Retinal pigment epithelial cell (primary cell): ENCODE measurements around the gene ZNF587B.
"Not testable (repeated sequence)": the region's sequence is repeated elsewhere in the genome, so short reads cannot be mapped to it uniquely, and the experiment has no call there.

Experiments used
- DNase-seq: peaks from one replicate; pipeline ENCODE4 v3.0.0-alpha.2; 2010; ENCODE audit warnings: low read depth
- H3K4me3 ChIP-seq: 2 replicates; pipeline ENCODE4 v1.5.1; 2011; ENCODE audit warnings: mild to moderate bottlenecking, low read length, control low read depth, moderate library complexity
- TF ChIP-seq, protein P1 (sequence below): conservative IDR thresholded peaks from 2 replicates; pipeline ENCODE4 v1.5.1; 2011; ENCODE audit warnings: low read depth, low read length, control low read depth, inconsistent platforms

Gene ZNF587B

DNA sequence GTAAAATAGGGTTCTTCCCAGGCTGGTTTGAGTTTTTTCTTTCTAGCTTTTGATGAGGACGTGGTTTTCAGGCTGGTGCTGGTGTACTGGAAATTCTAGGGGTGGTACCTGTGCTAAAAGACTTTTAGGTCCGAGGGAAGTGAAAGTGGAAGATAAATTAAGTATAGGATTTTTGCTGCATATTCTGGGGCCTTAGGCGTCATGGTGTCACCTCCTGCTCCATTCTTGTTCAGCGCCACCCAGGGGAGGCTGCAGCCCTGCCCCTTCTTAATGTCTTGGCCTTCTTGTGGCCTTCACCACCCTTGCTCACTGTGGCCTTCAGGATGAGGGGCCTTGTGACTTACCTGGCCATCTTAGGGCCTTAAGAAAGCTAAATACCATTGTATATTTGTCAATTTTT is 27.8 kb upstream of the ZNF587B start:
- no peak overlapping the region for H3K4me3 ChIP-seq
- TF ChIP-seq, protein P1, sequence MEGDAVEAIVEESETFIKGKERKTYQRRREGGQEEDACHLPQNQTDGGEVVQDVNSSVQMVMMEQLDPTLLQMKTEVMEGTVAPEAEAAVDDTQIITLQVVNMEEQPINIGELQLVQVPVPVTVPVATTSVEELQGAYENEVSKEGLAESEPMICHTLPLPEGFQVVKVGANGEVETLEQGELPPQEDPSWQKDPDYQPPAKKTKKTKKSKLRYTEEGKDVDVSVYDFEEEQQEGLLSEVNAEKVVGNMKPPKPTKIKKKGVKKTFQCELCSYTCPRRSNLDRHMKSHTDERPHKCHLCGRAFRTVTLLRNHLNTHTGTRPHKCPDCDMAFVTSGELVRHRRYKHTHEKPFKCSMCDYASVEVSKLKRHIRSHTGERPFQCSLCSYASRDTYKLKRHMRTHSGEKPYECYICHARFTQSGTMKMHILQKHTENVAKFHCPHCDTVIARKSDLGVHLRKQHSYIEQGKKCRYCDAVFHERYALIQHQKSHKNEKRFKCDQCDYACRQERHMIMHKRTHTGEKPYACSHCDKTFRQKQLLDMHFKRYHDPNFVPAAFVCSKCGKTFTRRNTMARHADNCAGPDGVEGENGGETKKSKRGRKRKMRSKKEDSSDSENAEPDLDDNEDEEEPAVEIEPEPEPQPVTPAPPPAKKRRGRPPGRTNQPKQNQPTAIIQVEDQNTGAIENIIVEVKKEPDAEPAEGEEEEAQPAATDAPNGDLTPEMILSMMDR = no peak
- DNase-seq = no peak

- H3K4me3 ChIP-seq = peak overlapping the region; percentile 64
- DNase-seq = no peak
- TF ChIP-seq, protein P1 = no peak
Observed at GRCh38 chr19:57803265-57803593, 26.9 kb upstream of the ZNF587B start.

GRCh38 chr19:57803594-57804325 is 26.3 kb upstream of the ZNF587B start:
- H3K4me3 ChIP-seq = peak overlapping the region; percentile 64
- peak; percentile 59 for DNase-seq
- TF ChIP-seq, protein P1 = peak; percentile 3

DNA sequence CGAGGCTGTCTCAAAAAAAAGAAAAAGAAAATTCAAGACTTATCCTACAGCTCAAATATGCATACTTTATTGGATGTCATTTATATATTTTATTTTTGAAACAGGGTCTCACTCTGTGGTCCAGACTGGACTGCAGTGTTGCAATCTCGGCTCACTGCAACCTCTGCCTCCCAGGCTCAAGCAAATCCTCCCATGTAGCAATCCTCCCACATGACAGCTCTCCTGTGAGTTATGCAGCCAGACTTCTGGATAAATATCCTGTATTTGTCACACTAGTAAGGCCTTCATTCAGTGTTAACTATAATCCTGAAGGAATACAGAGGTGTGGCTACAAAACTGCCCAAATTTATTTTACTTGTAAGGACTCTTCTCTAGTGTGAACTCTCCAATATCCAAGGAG is 22.6 kb upstream of the ZNF587B start:
- TF ChIP-seq, protein P1 = no peak
- DNase-seq = no peak
- H3K4me3 ChIP-seq = no peak overlapping the region

- not testable (repeated sequence) for H3K4me3 ChIP-seq, DNase-seq
Observed at GRCh38 chr19:57810410-57811295, 19.4 kb upstream of the ZNF587B start.

- TF ChIP-seq, protein P1 = no peak
- DNase-seq = no peak
- no peak overlapping the region for H3K4me3 ChIP-seq
Observed at GRCh38 chr19:57812226-57812625, 17.9 kb upstream of the ZNF587B start.

- not testable (repeated sequence) for H3K4me3 ChIP-seq, DNase-seq
Observed at GRCh38 chr19:57812975-57813820, 16.9 kb upstream of the ZNF587B start.
